Measurements from ENCODE around the gene SMYD3. TPM values are rescaled to one million over a fixed set of nuclear protein-coding genes. Genes with fewer than 3 reads are reported as not detected.

The SMYD3 gene
- total and polyA plus RNA-seq, 11 donors = 6.3 to 12.1 (median 9.5) TPM

DNA sequence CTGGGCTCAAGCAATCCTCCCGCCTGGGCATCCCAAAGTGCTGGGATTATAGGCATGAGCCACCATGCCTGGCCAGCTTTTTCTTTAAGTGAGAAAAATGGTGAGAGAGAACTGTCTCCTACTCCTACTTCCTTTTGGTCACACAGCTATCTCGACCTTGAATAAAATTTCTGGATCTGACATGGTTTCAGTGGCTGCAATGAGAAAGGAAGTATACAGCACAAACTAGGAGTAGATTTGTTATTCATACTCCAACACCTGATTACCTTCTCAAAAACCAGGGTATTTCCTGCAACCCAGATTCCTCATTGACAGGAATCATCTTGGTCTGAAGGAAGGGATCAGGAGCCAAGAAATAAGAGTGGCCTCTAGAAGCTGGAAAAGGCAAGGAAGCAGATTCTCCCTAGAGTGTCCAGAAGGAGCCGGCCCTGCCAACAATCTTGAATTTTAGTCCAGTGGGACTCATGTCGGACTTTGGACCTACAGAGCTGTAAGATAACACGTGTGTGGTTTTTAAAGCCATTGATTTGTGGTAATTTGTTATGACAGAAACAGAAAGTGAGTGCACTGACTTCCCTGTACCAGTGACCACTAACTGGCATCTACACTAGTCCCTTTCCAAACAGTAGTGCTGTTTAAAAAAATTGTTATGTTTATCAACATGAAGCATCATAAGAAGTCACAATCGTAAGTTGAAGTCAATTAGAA, 516.6 kb downstream of the SMYD3 start:
- Histone ChIP-seq H3K27ac (no peak overlapping the region), H3K36me3 (no peaks in the 10 kb centered on the region), H3K4me1 (peaks cover 0 to 15% (median 0%) of the 10 kb centered on the region in 12 donors), H3K27me3 (no peaks in the 10 kb centered on the region), H3K9me3 (no peaks in the 10 kb centered on the region), H3K4me3 (no peak overlapping the region)
- TF ChIP-seq POLR2A (IDR thresholded peaks at IDR 0.05) = no peak
- WGBS, 4 donors = 62 to 75% (median 72%) methylated on average over 6 of the region's 6 CpGs
- intact Hi-C loops (cut with DNase I) = loop anchor here in 1 of 10 donors (10.0 kb wide), 1 partner anchor 116 kb away; no protein-coding TSS in a partner anchor
- DNase-seq (no peak), ATAC-seq (no peak)

DNA sequence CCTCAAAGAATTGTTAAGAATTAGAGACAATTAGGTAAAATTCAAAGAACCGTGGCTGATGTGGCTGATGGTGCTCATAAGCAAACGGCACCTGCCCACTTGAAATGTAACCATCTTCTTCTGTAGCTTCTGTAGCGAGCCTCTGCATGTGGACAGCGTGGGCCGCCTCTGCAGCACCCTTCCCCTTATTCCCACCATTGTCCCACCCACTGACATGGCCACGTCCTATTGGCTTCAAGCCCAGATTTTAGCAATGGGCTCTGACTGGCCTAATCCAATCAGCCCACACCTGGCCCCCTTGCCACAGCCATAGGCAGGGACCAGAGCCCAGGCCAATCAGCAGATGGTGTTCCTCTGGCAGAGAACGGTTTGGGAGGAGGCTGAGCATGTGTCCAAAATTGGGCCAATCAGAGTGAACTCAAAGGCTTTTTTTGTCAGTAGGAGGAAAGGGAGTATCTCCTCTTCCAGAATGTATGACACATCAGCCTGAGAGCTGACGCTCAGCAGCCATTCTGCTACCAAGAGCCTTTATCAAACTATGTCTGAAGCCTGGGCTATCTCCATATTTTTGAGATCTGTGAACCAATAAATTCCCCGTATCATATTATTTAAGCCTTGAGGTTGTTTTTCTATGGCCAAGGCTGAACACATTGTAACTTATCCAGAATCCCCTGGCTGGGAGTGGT, 518.5 kb downstream of the SMYD3 start:
- no peak for TF ChIP-seq POLR2A (IDR thresholded peaks at IDR 0.05)
- TF ChIP-seq, protein P1, sequence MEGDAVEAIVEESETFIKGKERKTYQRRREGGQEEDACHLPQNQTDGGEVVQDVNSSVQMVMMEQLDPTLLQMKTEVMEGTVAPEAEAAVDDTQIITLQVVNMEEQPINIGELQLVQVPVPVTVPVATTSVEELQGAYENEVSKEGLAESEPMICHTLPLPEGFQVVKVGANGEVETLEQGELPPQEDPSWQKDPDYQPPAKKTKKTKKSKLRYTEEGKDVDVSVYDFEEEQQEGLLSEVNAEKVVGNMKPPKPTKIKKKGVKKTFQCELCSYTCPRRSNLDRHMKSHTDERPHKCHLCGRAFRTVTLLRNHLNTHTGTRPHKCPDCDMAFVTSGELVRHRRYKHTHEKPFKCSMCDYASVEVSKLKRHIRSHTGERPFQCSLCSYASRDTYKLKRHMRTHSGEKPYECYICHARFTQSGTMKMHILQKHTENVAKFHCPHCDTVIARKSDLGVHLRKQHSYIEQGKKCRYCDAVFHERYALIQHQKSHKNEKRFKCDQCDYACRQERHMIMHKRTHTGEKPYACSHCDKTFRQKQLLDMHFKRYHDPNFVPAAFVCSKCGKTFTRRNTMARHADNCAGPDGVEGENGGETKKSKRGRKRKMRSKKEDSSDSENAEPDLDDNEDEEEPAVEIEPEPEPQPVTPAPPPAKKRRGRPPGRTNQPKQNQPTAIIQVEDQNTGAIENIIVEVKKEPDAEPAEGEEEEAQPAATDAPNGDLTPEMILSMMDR (IDR thresholded peaks at IDR 0.05) = no peak
- Histone ChIP-seq H3K4me1 (peaks cover 0 to 15% (median 0%) of the 10 kb centered on the region in 12 donors), H3K36me3 (no peaks in the 10 kb centered on the region), H3K9me3 (no peaks in the 10 kb centered on the region), H3K27me3 (no peaks in the 10 kb centered on the region), H3K4me3 (no peak overlapping the region), H3K27ac (no peak overlapping the region)
- ATAC-seq (no peak), DNase-seq (no peak)
- WGBS, 4 donors = 83 to 95% (median 92%) methylated on average over 9 of the region's 9 CpGs
- intact Hi-C loops (cut with DNase I) = loop anchor here in 1 of 10 donors (10.0 kb wide), 1 partner anchor 104 kb away; no protein-coding TSS in a partner anchor

GRCh38 chr1:245987997-245988392, 519.1 kb downstream of the SMYD3 start:
- Histone ChIP-seq H3K4me1 (peaks cover 0 to 15% (median 0%) of the 10 kb centered on the region in 12 donors), H3K27me3 (no peaks in the 10 kb centered on the region), H3K27ac (no peak overlapping the region), H3K4me3 (no peak overlapping the region), H3K9me3 (no peaks in the 10 kb centered on the region), H3K36me3 (no peaks in the 10 kb centered on the region)
- no peak for TF ChIP-seq POLR2A (IDR thresholded peaks at IDR 0.05)
- intact Hi-C loops (cut with DNase I) = loop anchor here in 1 of 10 donors (10.0 kb wide), 1 partner anchor 103 kb away; no protein-coding TSS in a partner anchor
- WGBS, 4 donors = 95 to 98% (median 97%) methylated on average over 6 of the region's 6 CpGs
- DNase-seq = no peak
- ATAC-seq = no peak

- Histone ChIP-seq H3K27me3 (no peaks in the 10 kb centered on the region), H3K27ac (no peak overlapping the region), H3K36me3 (no peaks in the 10 kb centered on the region), H3K4me3 (no peak overlapping the region), H3K9me3 (no peaks in the 10 kb centered on the region), H3K4me1 (peaks cover 0 to 15% (median 0%) of the 10 kb centered on the region in 12 donors)
- 86 to 97% (median 92%) methylated on average over 6 of the region's 6 CpGs for WGBS, 4 donors
- TF ChIP-seq, protein P1 (IDR thresholded peaks at IDR 0.05) = no peak
- TF ChIP-seq POLR2A (IDR thresholded peaks at IDR 0.05) = no peak
- intact Hi-C loops (cut with DNase I) = loop anchor here in 1 of 10 donors (10.0 kb wide), 1 partner anchor 103 kb away; no protein-coding TSS in a partner anchor
- no peak for DNase-seq
- no peak for ATAC-seq
Measured at GRCh38 chr1:245987577-245987976, 519.5 kb downstream of the SMYD3 start.

DNA sequence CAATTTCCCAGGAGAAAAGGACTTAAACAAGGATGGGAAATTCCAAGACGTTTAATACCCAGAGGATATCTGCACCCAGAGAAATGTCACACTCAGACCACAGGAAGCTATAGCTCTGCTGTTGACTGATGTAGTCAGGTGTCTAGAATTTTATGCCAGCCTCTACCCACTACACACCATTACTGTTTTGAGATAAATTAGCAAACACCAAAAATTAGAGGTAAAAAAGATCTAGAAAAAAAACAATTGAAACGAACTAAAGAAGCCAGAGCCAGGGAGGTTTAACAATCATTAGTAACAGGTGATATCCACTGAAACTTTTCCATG, 519.9 kb downstream of the SMYD3 start:
- TF ChIP-seq, protein P1 (IDR thresholded peaks at IDR 0.05) = no peak
- no peak for TF ChIP-seq POLR2A (IDR thresholded peaks at IDR 0.05)
- Histone ChIP-seq H3K9me3 (no peaks in the 10 kb centered on the region), H3K4me1 (peaks cover 0 to 15% (median 0%) of the 10 kb centered on the region in 12 donors), H3K4me3 (no peak overlapping the region), H3K36me3 (no peaks in the 10 kb centered on the region), H3K27ac (no peak overlapping the region), H3K27me3 (no peaks in the 10 kb centered on the region)
- ATAC-seq (no peak), DNase-seq (no peak)
- 58 to 72% (median 63%) methylated on average over 2 of the region's 2 CpGs for WGBS, 4 donors
- intact Hi-C loops (cut with DNase I) = loop anchor here in 1 of 10 donors (10.0 kb wide), 1 partner anchor 102 kb away; no protein-coding TSS in a partner anchor

Measured in heart left ventricle (tissue), 16 donors.